HG02970 (cell line): ENCODE measurements around the gene KPRP.

Source experiments
- ATAC-seq: cut with Tn5 transposase; IDR thresholded peaks from one replicate; pipeline ENCODE4 v1.9.1; 2021; ENCODE audit warnings: mild to moderate bottlenecking, moderate library complexity, moderate number of reproducible peaks; ENCODE audit not compliant: unreplicated experiment, low FRiP score

Gene KPRP

GRCh38 chr1:152768847-152769533 lies 11.2 kb downstream of the KPRP start:
- no peak for ATAC-seq

- no peak for ATAC-seq
Observed at GRCh38 chr1:152770411-152770810, 12.6 kb downstream of the KPRP start.

GRCh38 chr1:152774875-152775274 lies 17.1 kb downstream of the KPRP start, which contains the start of gene LCE1F:
LCE1F (plus strand) TSS chr1:152775140; CDS start chr1:152776372, 1,232 bp downstream.
- ATAC-seq = no peak

GRCh38 chr1:152776361-152776760 lies 18.5 kb downstream of the KPRP start:
- ATAC-seq = no peak

GRCh38 chr1:152777510-152778137 lies 19.8 kb downstream of the KPRP start:
- no peak for ATAC-seq

- no peak for ATAC-seq
Observed at GRCh38 chr1:152783095-152783494, 25.3 kb downstream of the KPRP start.

GRCh38 chr1:152786077-152786476 lies 28.3 kb downstream of the KPRP start, which contains the start of gene LCE1E:
LCE1E (plus strand) TSS chr1:152786257; CDS start chr1:152787300, 1,043 bp downstream.
- ATAC-seq = no peak

- no peak for ATAC-seq
Observed at GRCh38 chr1:152795686-152796085, 37.9 kb downstream of the KPRP start.

GRCh38 chr1:152796421-152796820 lies 38.6 kb downstream of the KPRP start, which contains the start of gene LCE1D:
LCE1D (plus strand) TSS chr1:152796721; CDS start chr1:152797795, 1,074 bp downstream.
- ATAC-seq = no peak

GRCh38 chr1:152801333-152801732 lies 43.5 kb downstream of the KPRP start:
- ATAC-seq = no peak

- no peak for ATAC-seq
Observed at GRCh38 chr1:152806576-152806975, 48.8 kb downstream of the KPRP start, which contains the start of gene LCE1C. LCE1C (minus strand) TSS chr1:152806651; CDS start chr1:152805478, 1,173 bp downstream.

GRCh38 chr1:152811050-152811449 lies 53.2 kb downstream of the KPRP start:
- ATAC-seq = no peak
